Dedifferentiated amniotic fluid mesenchymal stem cell (primary cell): Measurements from ENCODE around the gene AGXT2.
"Not testable (repeated sequence)": the region's sequence is repeated elsewhere in the genome, so short reads cannot be mapped to it uniquely, and the experiment has no call there.

Source experiments
- DNase-seq: peaks from one replicate; pipeline ENCODE4 v3.0.0-alpha.2; 2016; ENCODE audit errors: extremely low spot score

Gene AGXT2

GRCh38 chr5:35015063-35015462 is 32.7 kb downstream of the AGXT2 start:
- no peak for DNase-seq

- no peak for DNase-seq
Measured at GRCh38 chr5:35012796-35013195, 35.0 kb downstream of the AGXT2 start.

- no peak for DNase-seq
Measured at GRCh38 chr5:35012365-35012764, 35.4 kb downstream of the AGXT2 start.

GRCh38 chr5:35010676-35011075 is 37.1 kb downstream of the AGXT2 start:
- DNase-seq = no peak

GRCh38 chr5:35009657-35010056 is 38.1 kb downstream of the AGXT2 start:
- no peak for DNase-seq

GRCh38 chr5:35009019-35009418 is 38.7 kb downstream of the AGXT2 start:
- no peak for DNase-seq

- DNase-seq = no peak
Measured at GRCh38 chr5:35004771-35005170, 43.0 kb downstream of the AGXT2 start.

GRCh38 chr5:35004200-35004599 is 43.5 kb downstream of the AGXT2 start:
- DNase-seq = no peak

GRCh38 chr5:35003018-35003957 is 44.5 kb downstream of the AGXT2 start:
- DNase-seq = peak; percentile 26

- DNase-seq = no peak
Measured at GRCh38 chr5:35002459-35002858, 45.3 kb downstream of the AGXT2 start.

- DNase-seq = no peak
Measured at GRCh38 chr5:35001842-35002241, 45.9 kb downstream of the AGXT2 start.

GRCh38 chr5:34998058-34998789 is 49.5 kb downstream of the AGXT2 start:
- DNase-seq = no peak

- no peak for DNase-seq
Measured at GRCh38 chr5:34996261-34996660, 51.5 kb downstream of the AGXT2 start.

- no peak for DNase-seq
Measured at GRCh38 chr5:34993951-34994350, 53.8 kb downstream of the AGXT2 start.

- DNase-seq = no peak
Measured at GRCh38 chr5:34991486-34992238, 56.1 kb downstream of the AGXT2 start.

- DNase-seq = no peak
Measured at GRCh38 chr5:34986965-34987364, 60.8 kb downstream of the AGXT2 start.

- DNase-seq = no peak
Measured at GRCh38 chr5:34982823-34983222, 64.9 kb downstream of the AGXT2 start.

- no peak for DNase-seq
Measured at GRCh38 chr5:34978681-34979080, 69.1 kb downstream of the AGXT2 start.

GRCh38 chr5:34977934-34978613 is 69.7 kb downstream of the AGXT2 start:
- DNase-seq = no peak

GRCh38 chr5:34976347-34976746 is 71.4 kb downstream of the AGXT2 start:
- DNase-seq = no peak

- DNase-seq = not testable (repeated sequence)
Measured at GRCh38 chr5:34971655-34972054, 76.1 kb downstream of the AGXT2 start.

GRCh38 chr5:34970552-34970951 is 77.2 kb downstream of the AGXT2 start:
- DNase-seq = no peak
